Right atrium auricular region (tissue), 2 donors: Measurements from ENCODE around the gene MCF2L. TPM values are rescaled to one million over a fixed set of nuclear protein-coding genes. Genes with fewer than 3 reads are reported as not detected.

Source experiments
- DNase-seq: peaks from one replicate; pipeline ENCODE4 v3.0.0-alpha.2; 2019; ENCODE audit warnings: low spot score
- H3K27ac ChIP-seq, 2 donors: fragments of 200-600 bp; sonication (generic); 1 replicate in 1 of 2; 2 replicates in 1 of 2; pipeline ENCODE4 v1.5.1; 2016 to 2019
- H3K27me3 ChIP-seq, 2 donors: fragments of 200-600 bp; sonication (generic); one replicate each; pipeline versions ENCODE4 v1.5.1 to v1.6.0; 2017 to 2019
- H3K36me3 ChIP-seq: fragments of 200-600 bp; sonication (generic); one replicate; pipeline ENCODE4 v1.5.1; 2016
- H3K4me1 ChIP-seq, 2 donors: fragments of 200-600 bp; sonication (generic); one replicate each; pipeline versions ENCODE4 v1.5.1 to v1.6.0; 2017 to 2019
- H3K4me3 ChIP-seq, 2 donors: fragments of 200-600 bp; sonication (generic); 1 replicate in 1 of 2; 2 replicates in 1 of 2; pipeline ENCODE4 v1.5.1; 2017 to 2019; ENCODE audit warnings: mild to moderate bottlenecking in 1 of 2, moderate library complexity in 1 of 2
- H3K9me3 ChIP-seq, 2 donors: fragments of 200-600 bp; sonication (generic); one replicate each; pipeline ENCODE4 v1.5.1; 2019
- total RNA-seq, 2 donors: library from RNA; depleted of rRNA; stranded (reverse); fragments of >200 nt; gene quantifications; one replicate each; pipeline ENCODE4 v1.1.0, GENCODE V29; 2016
- TF ChIP-seq, protein P1 (sequence below), 2 donors: fragments of 200-600 bp; sonication (generic); IDR thresholded peaks; one replicate each; pipeline ENCODE4 v1.5.1; 2019; ENCODE audit warnings: antibody characterized with exemption in 2 of 2

The MCF2L gene
- total RNA-seq, 2 donors from 2014 or later = 17.1 to 21.6 TPM

DNA sequence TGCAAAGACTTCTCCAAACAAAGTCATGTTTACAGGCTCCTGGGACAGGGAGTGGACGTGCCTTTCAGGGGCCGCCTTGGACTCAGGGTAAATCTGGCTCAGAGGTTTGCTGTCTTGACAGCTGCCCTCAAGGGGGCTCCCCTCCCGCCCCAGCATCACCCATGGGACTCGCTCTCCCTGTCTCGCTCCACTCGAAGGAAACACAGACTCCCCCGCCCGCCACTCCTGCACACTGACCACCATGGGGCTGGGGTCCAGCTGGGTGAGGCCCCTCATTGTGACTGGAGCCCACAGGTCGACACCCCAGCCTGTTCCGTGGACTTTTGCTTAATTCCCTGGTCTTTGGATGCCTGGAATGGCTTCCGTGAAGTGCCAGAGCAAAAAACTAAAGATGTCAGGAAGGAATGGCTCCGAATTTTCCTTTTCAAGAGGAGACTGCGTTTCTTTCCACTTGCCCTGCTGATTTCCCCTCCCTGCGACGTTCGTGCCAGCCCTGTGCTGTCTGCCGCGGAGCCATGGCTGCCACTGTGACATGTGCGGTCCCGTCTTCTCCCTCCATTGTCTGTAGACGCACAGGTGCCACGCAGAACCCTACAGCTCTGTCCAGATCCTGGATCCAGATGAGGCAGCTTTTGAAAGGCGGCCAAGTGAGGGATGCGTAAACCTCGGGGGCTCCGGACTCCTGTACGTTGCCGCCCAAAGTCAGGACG is 48.6 kb downstream of the MCF2L start:
- DNase-seq = no peak

DNA sequence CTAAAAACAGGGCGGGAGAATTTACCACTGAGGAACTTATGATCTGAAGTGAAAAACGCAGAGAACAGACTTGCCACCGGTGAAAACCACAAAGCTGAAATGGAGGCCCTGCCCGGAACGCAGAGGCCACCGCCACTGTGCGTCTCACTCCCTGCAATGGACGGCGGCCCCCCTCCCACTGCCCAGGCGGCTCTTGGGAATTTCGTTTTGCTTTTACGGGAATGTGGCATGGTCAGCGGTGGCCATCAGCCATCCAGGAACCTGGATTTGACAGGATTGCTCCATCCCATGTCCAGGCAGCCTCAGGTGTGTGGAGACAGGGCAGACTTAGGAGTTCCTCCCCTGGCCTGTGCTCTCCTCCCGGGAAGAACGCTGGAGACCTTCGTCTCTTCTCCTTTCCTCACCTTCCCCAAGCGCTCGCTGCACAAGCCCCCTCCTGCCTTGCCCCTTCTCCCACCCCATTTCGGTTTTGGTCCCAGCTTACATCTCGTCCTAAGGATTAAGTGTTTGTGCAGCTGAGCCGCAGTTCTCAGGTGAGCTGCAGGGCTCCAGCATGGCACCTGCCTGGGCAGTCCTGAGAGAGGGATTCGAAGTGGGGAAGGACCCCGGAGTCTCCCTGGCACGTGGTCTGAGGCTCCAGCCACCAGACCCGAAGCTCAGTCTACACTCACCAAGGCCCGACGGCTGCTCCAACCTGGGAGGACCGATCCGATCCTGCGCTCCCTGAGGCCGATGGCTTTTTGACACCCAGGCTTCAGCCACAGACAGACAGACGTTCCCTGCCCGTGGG is 49.9 kb downstream of the MCF2L start:
- Histone ChIP-seq H3K27me3 (no peaks in the 10 kb centered on the region), H3K4me3 (no peak overlapping the region), H3K9me3 (no peaks in the 10 kb centered on the region), H3K4me1 (peaks cover 0 to 19% of the 10 kb centered on the region in 2 donors), H3K36me3 (no peaks in the 10 kb centered on the region), H3K27ac (no peak overlapping the region)
- TF ChIP-seq, protein P1, sequence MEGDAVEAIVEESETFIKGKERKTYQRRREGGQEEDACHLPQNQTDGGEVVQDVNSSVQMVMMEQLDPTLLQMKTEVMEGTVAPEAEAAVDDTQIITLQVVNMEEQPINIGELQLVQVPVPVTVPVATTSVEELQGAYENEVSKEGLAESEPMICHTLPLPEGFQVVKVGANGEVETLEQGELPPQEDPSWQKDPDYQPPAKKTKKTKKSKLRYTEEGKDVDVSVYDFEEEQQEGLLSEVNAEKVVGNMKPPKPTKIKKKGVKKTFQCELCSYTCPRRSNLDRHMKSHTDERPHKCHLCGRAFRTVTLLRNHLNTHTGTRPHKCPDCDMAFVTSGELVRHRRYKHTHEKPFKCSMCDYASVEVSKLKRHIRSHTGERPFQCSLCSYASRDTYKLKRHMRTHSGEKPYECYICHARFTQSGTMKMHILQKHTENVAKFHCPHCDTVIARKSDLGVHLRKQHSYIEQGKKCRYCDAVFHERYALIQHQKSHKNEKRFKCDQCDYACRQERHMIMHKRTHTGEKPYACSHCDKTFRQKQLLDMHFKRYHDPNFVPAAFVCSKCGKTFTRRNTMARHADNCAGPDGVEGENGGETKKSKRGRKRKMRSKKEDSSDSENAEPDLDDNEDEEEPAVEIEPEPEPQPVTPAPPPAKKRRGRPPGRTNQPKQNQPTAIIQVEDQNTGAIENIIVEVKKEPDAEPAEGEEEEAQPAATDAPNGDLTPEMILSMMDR (IDR thresholded peaks at IDR 0.05) = no peak
- no peak for DNase-seq

More for the DNA sequence above, 48.6 kb downstream of the MCF2L start:
- Histone ChIP-seq H3K36me3 (no peaks in the 10 kb centered on the region), H3K4me3 (no peak overlapping the region), H3K27ac (no peak overlapping the region), H3K27me3 (no peaks in the 10 kb centered on the region), H3K9me3 (no peaks in the 10 kb centered on the region), H3K4me1 (peaks cover 0 to 9% of the 10 kb centered on the region in 2 donors)
- TF ChIP-seq, protein P1 (IDR thresholded peaks at IDR 0.05) = no peak

DNA sequence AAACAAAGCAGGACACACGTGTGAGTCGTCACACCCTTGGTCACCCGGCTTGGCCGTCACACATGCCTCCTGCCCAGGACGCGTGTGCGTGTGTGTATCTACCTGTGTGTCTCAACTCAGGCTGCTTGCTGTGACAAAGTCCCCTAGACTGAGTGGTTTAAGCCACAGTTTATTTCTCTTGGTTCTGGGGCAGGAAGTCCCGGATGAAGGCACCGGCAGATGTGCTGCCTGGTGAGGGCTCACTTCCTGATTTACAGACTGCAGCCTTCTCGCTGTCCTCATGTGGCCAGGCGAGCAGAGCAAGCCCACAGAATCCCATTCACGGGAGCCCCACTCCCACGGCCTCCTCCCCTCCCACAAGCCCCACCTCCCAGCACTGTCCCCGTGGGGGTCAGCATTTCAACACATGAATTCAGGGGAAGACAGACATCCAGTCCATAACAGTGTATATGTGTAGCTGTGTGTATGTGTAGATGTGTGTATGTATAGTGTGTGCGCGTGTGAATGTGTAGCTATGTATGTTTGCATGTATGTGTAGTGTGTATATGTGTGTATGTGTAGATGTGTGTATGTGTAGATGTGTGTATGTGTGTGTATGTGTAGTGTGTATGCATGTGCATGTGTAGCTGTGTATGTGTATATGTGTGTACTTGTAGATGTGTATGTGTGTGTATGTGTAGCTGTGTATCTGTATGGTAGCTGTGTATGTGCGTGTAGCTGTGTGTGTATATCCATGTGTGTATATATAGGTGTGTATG is 51.5 kb downstream of the MCF2L start:
- H3K27ac ChIP-seq = no peak overlapping the region
- H3K9me3 ChIP-seq = no peaks in the 10 kb centered on the region
- peaks cover 0 to 19% of the 10 kb centered on the region in 2 donors for H3K4me1 ChIP-seq
- no peak overlapping the region for H3K4me3 ChIP-seq
- DNase-seq = no peak
- TF ChIP-seq, protein P1 (IDR thresholded peaks at IDR 0.05) = no peak
- H3K27me3 ChIP-seq = no peaks in the 10 kb centered on the region
- H3K36me3 ChIP-seq = no peaks in the 10 kb centered on the region

DNA sequence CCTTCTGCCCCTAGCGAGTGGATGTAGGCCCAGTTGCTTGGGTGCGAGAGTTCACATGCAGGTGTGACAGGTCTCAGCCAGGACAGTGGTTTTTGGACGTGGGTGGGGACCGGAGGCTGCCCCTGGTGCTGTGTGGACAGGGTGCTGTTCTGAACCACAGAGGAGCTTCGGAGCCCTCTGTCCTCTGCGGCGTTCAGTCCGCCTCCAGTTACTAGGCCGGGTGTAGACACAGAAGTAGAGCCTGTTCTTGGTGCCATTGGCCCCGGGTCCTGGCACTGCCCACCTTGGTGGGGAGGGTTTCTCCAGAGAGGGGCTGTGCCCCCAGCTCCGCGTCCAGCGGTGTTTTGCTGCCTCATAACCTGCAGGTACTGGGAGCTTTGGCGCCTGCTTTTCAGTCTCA is 52.4 kb downstream of the MCF2L start:
- peak overlapping the region in 1 of 2 donors; percentile 67 for H3K27ac ChIP-seq
- H3K36me3 ChIP-seq = no peaks in the 10 kb centered on the region
- H3K4me3 ChIP-seq = no peak overlapping the region
- peaks cover 0 to 19% of the 10 kb centered on the region in 2 donors for H3K4me1 ChIP-seq
- H3K9me3 ChIP-seq = no peaks in the 10 kb centered on the region
- H3K27me3 ChIP-seq = no peaks in the 10 kb centered on the region
- DNase-seq = no peak
- TF ChIP-seq, protein P1 (IDR thresholded peaks at IDR 0.05) = no peak

DNA sequence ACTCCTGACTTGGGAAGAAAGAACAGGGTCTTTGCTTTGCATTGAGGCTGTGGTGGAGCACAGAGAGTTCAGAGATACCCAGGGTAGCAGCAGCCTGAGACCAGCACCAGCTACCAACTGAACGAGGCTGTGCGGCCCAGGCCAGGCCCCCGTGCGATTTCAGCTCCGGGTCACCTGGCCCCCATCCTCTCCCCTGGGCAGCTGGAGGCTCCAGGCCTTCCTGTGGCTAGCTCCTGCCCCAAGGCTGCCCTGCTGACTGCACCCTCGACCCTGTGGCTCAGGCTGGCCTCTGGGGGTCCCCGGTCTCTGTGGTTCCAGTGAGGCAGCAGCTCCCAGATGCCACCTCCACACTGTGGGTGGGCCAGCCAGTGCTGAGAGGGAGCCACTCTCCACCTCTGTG is 52.8 kb downstream of the MCF2L start:
- peaks cover 0 to 19% of the 10 kb centered on the region in 2 donors for H3K4me1 ChIP-seq
- DNase-seq = no peak
- peak overlapping the region; percentile 44 to 67 for H3K27ac ChIP-seq
- TF ChIP-seq, protein P1 (IDR thresholded peaks at IDR 0.05) = no peak
- no peaks in the 10 kb centered on the region for H3K9me3 ChIP-seq
- no peaks in the 10 kb centered on the region for H3K27me3 ChIP-seq
- no peak overlapping the region for H3K4me3 ChIP-seq
- no peaks in the 10 kb centered on the region for H3K36me3 ChIP-seq
